GM18858 (cell line): ENCODE data around the gene MYZAP.

Experiments
- ATAC-seq: cut with Tn5 transposase; IDR thresholded peaks from one replicate; pipeline ENCODE4 v1.9.1; 2021; ENCODE audit not compliant: unreplicated experiment

The MYZAP gene

DNA sequence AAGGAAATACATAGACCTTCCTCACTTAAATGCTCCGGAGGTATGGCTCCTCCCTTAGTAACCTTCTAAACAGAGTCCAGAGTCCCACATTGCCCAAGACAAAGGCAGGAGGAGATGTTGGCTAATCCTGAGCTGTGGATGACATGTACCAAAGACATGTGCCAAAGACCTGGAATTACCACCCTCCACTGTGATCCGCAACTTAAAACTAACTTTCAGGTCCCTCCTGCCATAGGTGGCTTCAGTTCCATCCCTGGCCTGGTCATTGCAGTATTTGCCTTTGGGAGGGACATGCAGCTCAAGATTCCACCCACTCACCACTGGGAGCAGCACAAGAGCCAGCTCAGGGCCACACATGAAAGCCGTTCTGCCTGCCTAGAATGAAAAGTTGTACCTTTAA is 28.0 kb downstream of the MYZAP start:
- no peak for ATAC-seq

DNA sequence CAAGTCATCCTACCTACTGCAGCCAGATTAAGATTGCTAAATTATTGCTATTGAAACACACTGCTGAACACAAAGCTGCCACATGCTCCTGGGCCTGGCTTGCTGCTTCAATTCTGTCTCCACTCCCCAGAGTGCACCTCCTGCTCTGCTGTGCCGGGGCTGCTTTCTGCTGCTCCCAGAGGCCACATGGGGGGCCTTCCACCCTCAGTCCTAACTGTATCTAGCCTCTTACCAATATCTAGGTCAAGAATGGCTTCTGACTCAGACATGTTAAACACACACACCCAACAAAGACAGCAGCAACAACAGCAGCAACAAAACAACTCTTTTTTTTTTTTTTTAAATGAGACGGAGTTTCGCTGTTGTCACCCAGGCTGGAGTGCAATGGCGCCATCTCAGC is 33.0 kb downstream of the MYZAP start:
- ATAC-seq, result no peak

DNA sequence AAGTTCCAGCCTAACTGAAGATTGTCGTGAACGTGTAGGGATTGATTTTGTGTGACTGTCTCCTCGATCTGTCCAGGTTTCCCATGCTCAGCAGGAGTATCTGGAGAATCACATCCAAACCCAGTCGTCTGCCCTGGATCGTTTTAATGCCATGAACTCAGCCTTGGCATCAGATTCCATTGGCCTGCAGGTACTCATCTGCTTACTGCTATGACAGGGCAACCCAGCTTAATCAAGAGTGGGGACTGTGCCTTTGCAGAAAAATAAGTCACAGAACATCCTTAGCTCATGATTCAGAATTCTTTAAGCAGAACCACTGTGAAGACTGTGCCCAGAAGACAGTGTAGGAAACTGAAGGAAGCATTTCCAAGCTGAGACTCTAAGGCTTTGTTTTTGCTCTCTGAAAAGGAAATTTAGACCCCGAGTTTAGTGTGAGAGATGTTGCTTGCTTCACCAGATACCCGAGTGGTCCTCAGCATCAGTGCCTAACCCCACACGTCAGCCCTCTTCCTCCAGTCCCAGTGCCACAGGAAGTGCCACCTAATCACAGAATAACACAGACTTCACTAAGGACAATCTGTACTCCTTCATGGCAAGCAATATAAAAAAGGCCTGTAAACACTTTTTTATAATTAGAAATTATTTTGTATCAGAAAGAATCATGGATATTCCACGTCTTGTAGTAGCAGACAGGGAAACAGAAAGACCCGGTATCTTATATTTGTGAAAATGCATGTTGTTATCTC is 34.2 kb downstream of the MYZAP start:
- ATAC-seq, result no peak

DNA sequence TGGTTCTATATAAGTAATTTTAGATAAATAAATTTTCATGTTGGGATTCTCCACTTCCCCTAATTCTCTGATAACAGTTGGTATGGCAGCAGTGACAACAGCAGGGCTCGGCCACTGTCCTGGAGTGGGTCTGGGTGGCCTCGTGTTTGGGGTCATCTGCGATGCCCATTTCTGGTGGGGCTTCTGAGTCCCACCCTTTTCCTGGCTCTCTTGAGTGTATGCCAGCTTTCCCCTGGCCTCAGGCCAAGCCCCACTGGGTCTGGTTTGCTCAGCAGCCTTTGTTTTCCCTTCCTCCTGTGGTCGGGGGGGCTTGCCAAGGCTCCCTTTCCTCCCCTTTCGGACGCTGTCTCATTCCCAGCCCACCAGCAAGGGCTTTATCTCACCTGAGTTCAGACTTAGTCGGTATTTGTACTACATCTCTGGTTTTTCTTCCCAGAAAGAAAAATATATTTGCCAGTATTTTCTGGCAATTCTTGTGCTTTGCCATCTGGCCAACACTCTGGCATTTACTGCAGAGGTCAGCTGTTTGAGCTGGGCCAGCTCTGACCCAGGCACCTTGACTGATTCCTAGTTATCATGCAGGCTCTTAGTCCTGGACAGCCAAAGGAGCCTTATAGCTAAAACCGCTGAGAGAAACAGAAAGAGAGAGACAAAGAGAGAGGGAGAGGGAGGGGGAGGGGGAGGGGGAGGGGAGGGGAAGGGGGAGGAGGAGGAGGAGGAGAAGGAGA is 35.2 kb downstream of the MYZAP start:
- no peak for ATAC-seq

DNA sequence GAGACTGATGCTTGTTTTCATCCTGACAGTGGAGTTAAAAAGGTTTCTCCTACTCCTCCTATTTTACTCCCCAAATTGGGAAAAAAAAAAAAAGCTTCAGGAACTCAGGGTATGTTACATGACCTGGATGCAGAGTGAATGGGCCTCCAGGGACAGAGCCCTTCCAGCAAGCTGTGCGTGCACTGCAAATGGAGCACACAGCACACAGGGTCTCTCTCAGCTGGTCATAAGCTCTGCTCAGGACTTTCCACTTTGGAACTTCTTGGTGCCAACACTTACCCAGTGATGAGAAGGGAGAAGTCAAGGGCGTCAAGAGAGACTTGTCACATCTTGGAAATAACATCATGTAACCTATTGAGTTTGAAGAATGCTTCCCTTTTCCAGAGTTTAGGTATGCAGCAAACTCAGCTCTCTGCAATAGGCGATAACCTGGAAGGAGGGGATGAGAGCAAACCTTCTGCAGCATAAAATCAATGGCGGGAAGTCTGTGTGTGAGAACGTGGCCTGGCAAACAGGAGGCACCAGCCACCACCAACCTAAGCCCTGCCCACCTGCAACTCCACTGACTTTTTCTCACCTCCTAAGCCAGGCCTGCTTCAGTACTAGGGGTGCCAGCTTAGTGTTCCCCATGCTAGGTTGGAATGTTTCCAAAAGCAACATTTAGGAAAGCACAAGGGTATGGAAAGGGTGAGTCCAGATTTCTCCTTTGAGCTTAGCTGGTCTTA is 39.8 kb downstream of the MYZAP start:
- ATAC-seq, result no peak

DNA sequence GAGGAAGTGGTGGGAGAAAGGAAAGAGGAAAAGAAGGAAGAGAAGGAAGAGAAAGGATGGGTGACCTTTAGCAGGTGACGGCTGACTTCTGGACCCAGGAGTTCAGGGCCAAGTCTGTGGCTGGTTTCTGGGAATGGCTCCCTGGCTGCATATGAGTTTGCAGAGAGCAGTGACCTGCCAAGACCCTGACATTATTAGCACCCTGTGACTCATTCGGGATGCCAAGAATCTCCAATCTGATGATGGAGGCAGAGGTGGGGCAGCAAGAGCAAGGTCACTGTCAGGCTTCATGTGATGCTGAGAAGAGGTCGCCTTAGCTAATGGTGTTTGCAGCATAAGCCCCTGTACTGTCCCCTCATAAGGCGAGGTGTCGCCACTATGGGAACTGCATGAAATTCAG is 42.6 kb downstream of the MYZAP start:
- no peak for ATAC-seq

DNA sequence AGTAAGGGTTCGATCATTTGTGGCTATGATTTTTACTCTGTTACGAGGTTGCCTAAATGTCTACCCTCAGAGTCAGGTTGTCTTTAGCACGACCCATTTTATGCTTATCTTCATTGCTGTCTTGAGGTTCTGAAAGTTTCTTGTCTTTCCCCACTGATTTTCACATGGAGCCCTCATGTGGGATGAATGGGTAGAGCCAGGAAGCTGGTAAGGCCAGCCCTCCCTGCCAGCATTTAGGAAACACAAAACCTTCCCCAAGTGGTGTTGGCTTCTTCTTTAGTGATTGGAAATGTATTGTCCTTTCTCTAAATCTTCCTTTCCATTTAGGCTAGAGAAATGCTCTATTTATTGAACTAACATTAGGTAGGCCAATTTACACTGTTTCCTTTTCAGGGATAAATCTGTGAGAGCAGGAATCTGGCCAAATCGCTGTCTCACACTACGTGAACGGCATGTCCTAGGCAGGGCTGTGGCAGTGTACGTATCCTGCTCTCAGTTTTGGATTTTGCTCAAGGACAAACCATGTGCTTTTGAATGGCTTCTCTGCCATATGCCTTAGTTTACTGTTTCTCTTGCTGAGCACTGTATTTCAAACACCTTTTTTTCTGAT is 43.7 kb downstream of the MYZAP start:
- ATAC-seq, result no peak

DNA sequence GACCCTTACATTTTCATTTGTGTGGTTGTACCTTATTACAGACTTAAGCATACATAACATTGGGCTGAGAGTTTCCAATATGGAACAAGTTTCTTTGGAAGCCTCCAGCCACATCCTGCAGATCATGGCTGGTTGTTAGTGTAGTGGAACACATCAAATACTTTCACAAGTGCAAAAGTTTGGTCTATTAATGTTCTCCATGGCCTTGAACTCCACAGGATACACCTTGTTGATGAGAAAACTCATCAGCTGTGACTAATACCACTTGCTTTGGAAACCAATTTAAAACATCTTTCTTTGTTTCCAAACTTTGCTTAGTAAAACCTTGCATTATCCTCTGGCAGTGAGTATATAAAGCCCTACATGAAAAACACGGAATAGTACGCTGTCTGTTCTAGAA is 46.1 kb downstream of the MYZAP start:
- no peak for ATAC-seq

DNA sequence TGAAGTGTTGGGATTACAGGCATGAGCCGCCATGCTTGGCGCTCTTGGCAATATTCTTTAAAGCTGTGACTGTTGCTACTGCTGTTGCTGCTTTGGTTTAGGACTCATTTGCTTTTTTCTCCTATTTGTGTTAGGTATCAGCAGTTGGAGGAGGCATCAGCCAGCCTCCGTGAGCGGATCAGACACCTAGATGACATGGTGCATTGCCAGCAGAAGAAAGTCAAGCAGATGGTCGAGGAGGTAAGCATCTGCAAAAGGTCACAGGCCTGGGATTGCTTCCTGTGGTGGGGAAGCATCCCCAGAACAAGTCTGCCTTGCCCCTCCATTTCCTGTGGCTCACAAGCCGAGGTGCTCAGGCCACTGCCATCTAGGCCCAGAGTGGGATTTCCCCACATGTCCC is 47.6 kb downstream of the MYZAP start:
- no peak for ATAC-seq

DNA sequence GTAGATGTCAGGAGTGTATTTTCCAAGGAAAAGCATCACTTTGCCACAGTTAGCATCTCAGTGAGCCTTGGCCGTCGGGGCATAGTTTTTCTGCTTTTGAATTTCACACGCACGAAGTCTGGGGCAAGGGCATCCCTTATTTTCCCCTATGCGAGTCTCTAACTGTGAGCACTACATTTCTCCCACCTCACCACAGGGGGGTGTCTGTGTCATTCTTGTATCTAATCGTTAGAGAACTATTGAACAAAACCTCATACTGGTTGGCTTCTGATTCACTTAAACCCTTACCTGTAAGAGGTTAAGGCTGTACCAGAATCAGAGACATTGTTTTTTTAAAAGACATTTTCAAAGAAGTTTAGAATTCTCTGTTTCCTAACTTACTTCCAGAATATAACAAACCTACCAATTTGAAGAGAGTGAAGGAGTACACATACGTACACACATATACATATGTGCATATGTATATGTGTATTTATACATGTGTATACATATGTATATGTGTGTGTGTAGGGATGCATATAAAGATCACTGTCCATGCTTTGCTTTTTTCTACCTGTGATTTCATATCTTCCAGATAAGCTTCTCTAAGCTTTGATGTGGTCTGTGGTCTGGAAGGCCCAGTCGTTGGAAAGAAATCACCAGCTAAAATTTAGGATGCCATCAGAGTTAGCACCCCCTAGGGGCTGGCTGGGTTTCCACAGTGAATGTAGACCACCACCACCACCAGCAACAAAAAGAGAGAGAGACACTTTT is 49.4 kb downstream of the MYZAP start:
- no peak for ATAC-seq

DNA sequence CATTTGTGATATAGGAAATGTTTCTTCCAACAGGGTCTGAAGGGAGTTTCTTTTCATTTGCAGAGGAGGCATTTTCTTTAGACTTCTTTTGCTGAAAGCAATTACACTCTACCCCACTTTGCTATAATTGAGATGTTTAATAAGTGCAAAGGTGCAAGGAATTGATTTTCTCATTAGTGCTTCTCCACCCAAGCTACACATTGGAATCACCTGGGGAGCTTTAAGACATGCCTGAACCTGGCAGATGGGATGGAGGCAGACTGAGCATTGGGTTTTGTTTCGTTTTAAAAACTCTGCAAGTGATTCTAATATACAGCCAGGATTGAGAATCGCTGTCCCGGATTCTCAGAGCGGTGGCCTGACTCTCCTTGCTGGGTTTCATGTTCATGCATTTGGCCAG is 52.1 kb downstream of the MYZAP start:
- ATAC-seq, result no peak

DNA sequence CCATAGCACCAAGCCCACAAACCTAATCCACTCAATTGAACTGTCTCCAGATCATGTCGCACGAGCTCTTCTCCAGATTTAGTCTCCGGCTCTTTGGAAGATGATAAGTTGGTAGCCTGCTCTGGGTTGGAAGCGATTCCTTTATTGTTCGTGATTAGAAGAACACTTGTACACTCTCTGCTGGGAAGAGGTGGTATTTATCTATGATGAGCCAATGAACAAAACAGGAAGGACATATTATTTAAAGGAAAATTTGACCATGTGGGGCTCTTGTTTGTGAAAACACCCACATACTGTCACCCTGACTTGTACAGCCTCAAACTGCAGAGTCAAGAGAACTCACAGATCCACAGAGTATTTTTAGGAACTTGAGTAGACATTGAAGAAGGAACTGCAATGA is 54.4 kb downstream of the MYZAP start:
- no peak for ATAC-seq

DNA sequence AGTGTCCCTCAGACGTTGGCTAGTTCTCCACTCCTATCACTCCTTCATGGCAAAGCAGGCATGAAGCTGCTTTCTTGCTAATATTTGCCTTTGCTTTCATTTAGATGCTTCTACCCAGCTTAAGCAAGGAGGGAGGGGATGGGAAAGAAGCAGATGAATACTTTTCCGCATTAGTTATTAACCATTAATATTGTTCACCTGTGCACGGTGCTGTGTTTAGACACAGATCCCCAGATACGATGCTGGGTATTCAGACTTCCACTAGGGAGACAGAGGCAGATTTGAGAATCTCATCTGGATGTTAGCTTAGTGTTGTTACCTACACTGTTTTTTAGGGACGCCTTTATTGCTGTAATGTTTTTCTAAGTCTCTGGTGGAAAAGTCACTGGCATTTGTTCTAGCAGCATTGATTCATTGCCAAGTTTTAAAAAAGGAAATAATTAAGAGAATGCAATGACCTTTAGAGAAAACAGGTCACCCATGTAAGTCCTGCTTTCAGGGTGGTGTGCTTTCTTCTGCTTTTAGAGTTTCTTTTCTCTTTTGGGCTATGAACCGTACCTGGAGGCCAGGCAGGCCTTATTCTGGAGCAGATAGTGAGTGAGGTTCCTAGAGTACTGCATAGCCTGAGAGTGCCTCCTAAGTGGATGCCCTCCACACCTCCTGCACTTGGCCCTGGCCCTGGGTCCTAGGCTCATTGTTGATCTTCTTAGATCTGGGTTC is 55.5 kb downstream of the MYZAP start:
- no peak for ATAC-seq

DNA sequence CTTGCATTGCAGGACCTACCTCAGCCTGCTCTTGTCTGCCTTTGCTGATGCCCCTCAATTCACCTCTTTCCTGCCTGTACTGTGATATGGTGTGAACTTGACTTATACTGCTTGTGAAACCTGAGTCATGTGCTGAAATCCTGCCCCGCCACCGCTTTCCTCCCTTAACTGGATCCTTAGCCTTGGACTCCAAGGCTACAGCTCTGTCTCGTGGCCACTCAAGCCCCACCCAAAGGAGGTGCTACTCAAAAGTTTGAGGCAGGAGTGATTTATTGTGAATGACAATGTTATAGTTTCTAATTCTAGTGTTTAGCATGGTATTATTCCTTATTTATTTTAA is 56.1 kb downstream of the MYZAP start:
- ATAC-seq, result no peak

DNA sequence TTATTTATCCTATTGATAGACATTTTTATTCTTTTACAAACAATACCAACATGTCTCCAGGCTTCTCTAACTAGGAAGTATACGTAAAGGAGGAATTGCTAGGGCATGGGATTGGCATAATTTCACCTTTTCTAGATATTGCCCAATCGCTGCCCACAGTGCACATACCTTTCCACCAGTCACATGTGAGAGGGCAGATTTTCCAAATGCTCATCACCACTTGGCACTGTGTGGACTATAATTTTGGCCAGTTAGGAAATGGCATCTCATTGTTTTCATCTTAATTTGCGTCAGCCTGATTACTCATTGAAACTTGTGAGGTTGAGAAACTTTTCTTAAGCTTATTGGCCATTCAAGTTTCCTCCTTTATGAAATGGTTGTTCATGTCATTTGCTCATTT is 57.4 kb downstream of the MYZAP start:
- ATAC-seq, result no peak

DNA sequence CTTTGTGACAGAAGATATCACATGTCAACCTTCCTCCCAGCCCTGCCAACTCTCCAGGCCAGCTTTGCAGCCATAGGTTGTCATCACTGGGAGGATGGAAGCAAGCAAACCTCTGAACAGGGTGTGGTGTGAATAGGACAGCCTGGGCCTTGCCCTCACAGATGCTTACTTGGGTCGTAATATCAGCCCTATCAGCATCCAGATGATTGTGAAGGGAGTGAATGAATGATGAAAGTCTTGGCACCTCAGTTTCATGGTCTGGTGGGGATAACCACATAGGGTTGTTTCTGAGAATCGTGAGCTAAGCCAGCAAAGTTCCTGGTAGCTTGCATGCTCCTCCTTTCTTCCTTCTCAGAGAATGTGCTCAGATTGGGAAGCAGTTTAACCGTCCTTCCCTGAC is 59.7 kb downstream of the MYZAP start:
- ATAC-seq, result no peak

DNA sequence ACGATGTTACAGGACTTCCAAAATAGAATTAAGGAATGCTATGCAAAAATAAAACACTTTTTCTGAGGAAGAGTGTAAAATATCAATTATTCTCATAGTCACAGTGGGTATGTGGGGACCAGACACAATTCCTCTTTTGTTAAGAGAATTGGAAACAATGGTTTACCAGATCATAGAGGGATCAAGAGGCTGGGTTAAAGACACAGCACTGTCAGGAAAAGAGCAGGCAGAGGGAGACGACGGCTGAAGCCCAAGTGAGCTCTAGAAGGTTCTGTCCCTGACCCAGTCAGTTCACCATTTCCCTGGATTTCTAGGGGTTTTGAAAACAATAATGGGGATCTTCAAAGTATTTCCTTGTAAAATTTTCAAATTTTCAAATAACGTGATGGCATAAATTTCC is 60.8 kb downstream of the MYZAP start:
- no peak for ATAC-seq

DNA sequence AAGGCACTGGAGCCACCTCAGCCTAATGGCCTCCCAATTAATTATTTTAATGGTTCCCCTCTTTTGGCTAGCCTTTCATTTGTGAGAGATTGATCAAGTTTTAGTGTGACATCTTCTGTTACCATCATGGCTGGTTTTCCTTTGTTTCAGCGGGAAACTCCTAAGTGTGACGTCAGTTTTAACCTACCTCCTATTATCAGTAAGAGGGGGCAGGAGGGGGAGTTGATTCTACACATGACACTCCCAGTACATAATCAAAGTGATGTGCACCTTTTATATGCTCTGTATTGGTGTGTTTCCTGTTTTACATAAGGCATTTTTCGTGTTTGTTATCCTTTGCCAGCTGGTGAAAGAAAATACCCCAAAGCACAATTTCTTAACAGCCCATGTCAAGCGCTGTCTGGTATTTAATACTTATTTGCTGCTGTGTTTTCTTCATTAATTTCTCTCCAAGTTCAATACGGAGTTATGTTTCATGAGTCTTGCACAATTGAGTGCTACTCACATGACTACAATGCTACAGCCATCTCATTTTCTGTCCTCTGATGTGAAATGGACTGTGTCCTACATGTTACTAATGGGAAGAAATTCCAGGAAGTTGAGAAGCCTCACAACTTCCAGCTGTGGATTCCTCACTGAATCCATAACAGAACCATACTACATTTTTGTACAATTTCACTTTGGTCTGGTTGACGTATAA is 62.6 kb downstream of the MYZAP start:
- ATAC-seq, result no peak

DNA sequence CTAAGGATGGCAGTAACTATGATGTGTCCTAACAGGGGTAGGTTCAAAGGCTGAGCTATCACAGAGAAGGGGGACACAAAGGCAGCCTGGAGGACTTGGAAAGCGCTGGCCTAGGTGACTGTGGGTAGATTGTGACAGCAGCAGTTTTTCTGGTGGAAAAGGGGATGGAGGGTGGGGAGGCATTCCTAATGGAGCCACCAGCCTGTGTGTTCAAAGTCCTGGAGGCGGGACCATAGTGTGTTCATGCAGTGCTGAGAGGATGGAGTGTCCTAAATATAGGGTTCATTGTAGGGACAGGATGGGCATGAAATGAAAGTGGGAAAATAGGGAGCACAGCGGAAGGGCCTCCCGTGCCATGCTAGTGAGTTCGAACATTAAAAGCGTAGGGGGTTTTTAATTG is 63.3 kb downstream of the MYZAP start:
- no peak for ATAC-seq

DNA sequence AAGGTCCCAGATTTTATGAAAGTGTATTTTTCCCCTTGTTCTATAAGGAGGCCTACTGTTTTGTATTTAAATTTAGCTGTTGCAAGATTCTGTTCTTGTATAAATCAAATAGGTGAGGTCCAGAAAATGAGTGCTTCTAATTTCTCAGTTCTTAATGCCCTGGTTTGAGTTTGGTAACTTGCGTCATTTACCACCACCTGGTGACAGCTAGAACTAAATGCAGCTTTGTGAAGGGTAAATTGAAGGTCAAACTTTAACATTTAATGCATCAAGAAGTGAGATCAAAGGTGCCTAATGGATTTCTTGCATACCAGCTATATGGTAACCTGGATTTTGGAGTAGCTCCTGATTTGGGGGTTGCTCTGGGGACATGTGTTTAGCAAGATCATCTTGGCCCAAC is 64.1 kb downstream of the MYZAP start:
- no peak for ATAC-seq
